HuH-7.5 (cell line): ENCODE results near the gene RAX2.

Experiments
- DNase-seq: peaks from one replicate; pipeline ENCODE4 v3.0.0; 2011; ENCODE audit warnings: low spot score

The RAX2 gene

DNA sequence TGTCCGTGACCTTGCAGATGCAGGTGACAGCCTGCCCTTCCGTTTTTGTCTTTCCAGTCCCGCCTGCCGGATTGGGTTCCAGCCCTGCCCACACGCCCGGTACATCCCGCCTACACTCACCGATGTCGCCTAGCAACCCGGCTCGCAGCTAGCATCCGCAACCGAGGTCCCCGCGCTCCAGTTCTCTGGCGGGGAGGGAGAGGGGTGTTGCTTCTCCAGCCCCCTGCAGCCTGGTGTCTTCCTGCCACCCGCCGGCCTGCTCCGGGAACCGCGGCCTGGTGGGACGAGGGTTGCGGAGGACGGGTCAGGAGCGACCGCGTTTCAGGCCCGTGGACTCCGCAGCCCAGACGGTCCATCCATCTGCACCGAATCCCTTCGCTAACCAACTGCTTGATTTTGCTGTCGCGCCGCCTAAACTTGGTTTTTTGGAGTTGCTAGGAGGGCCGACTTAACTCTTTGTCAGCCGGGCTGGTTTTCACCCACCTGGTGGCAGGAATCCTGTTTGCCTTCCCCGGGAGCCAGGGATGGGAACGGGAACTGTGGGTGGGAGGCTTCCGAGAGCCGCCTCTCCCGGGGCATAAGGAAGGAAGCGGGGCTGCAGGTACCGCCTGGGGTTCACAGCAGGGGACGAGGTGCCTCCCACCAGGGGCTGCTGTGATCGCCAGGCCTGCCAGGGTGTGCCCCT, 29.5 kb upstream of the RAX2 start:
- DNase-seq = no peak

DNA sequence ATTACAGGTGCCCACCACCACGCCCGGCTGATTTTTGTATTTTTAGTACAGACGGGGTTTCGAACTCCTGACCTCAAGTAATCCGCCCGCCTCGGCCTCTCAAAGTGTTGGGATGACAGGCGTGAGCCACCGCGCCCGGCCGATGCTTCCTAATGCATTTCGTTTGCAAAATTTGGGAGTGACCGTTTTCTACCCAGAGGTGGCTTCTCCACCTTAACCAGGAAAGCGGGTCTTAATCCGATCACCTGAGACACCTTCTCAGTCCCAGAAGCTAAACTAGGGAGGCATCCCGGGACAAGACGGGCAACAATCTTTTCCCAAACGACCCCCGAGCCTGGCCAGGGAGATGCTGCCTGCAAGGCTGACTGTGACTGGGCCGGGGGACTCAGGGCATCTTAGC, 29.0 kb upstream of the RAX2 start:
- DNase-seq = no peak

DNA sequence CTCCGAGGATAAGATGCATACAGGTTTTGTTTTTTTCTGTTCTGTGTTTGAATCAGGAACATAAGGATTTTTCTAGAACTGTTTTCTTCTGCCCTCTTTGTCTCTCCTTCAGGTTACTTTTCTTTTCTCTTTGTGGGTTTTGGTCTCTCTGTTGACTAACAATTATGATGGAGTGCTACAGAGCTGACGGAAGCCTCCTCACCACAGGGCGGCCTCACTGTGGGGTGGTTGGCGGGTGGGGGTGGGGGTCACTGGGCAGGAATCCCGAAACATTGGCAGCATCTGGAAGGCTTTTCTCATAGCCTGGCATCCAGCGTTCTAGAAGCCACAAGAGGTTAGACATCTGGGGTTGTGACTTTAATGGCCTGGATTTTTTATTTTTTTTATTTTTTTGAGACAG, 26.1 kb upstream of the RAX2 start:
- no peak for DNase-seq

- no peak for DNase-seq
Observed at GRCh38 chr19:3796358-3796757, 24.3 kb upstream of the RAX2 start.

GRCh38 chr19:3793799-3794198, 21.8 kb upstream of the RAX2 start:
- no peak for DNase-seq

- DNase-seq = no peak
Observed at GRCh38 chr19:3792114-3792513, 20.1 kb upstream of the RAX2 start.

- no peak for DNase-seq
Observed at GRCh38 chr19:3790941-3791340, 18.9 kb upstream of the RAX2 start.

DNA sequence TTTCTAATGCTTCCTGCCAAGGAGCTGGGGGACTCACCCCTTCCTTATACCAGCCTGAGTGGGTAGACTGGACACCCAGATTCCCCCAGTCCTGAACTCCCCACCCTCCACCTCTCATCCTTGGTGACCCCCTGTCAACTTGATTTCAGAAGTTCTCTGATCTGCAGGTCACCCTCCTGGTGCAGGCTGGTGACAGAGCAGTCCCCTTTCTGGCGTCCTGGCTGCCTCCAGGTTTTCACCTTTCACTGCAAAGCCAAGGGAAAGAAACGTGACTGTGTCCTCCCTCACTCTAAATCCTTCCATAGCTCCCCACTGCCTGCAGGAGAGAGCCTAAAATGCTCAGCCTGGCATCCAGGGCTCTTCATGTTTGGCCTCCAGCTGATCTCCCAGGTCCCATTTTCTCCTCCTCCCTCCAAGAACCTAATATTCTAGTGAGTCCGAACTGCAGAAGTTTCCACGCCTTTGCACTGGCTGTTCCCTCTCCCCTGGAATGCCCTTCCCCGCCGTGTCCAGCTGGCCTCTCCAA, 18.2 kb upstream of the RAX2 start:
- DNase-seq = no peak

- no peak for DNase-seq
Observed at GRCh38 chr19:3788996-3789778, 17.2 kb upstream of the RAX2 start.

- DNase-seq = no peak
Observed at GRCh38 chr19:3785938-3786824, 14.2 kb upstream of the RAX2 start, which contains the start of gene MATK. Gene MATK (minus strand): TSS chr19:3786381. CDS start chr19:3785135, 1,246 bp downstream.

GRCh38 chr19:3785451-3785937, 13.5 kb upstream of the RAX2 start:
- DNase-seq = no peak

- no peak for DNase-seq
Observed at GRCh38 chr19:3784607-3785450, 12.8 kb upstream of the RAX2 start.

- no peak for DNase-seq
Observed at GRCh38 chr19:3783660-3784584, 11.9 kb upstream of the RAX2 start.

DNA sequence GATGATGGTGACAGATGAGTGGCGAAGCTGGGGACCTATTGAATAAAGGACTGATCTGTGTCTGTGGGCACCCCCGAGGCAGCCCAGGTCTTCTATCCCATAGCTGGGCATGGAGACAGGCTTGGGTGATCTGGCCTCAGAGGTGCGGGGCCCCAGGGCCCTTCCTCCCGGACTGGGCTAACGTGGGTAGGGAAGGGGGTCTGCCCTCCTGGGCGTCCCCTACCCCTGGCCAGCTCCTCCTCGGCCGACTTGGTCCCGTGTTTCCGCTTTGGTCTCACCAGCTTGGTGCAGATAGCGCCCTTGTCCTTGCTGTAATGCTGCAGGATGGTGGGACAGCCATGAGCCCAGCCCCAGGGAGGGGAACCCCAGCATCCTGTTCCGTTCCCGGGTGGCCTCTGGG, 10.9 kb upstream of the RAX2 start:
- no peak for DNase-seq

- no peak for DNase-seq
Observed at GRCh38 chr19:3782330-3782729, 10.3 kb upstream of the RAX2 start.

DNA sequence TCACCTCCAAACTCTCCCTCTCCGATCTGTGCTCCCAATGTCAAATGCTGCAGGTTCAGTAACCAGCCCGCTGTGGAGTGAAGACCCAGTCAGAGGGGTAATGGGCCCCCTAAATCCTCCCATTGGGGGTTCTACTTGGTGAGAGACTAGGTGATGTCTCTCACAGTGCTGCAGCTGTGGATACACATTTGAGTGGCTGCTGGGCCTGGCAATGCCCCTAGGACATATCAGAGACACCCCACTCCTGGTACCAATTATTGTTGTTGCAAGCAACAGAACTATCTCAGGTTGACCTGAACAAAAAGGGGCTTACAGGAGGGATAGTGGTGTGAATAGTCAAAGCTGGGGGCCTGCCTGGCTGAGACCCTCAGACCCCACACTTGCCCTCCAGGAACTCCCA, 9.6 kb upstream of the RAX2 start:
- no peak for DNase-seq

GRCh38 chr19:3780786-3781304, 8.8 kb upstream of the RAX2 start:
- no peak for DNase-seq

DNA sequence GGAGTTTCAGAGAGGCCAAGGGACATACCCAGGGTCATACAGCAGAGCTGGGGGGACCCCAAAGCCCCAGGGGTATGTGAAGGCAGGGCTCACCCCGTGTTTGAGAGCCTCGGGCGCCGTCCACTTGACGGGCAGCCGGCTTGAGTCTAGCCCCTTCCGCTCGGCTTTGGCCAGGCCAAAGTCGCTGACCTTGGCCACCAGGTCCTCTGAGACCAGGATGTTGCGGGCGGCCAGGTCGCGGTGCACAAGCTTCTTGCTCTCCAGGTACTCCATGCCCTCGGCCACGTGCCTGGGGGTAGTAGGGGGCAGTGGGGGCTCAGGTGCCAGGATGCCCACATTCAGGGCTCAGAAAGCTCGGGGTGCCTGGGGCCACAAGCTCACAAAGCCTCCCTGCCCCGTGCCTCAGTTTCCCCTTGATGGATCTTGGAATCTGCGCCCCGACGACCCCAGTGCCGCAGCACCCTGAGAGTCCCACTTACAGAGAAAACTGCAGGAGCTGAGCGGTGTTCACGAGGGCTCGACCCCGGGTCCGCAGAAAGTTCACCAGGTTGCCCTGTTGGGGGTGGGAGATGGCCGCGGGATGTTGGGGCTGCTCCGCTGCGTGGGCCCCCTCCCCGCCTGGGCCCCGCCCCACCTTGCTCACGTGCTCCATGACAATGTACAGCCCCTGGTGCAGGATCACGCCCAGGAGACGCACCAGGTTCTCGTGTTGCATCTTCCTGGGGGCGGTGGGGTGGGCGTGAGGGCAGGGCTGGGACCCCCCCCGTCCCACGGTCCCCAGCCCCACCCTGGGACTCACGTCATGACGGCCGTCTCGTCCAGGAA, 7.1 kb upstream of the RAX2 start:
- DNase-seq = no peak
